Keratinocyte (primary cell): ENCODE results near the gene CX3CR1.

Source experiments
- EZH2 ChIP-seq: IDR thresholded peaks from one replicate; pipeline ENCODE4 v1.6.1; 2012; ENCODE audit warnings: inconsistent platforms, mild to moderate bottlenecking, low read length, moderate library complexity
- TF ChIP-seq, protein P1 (sequence below), 3 experiments: IDR thresholded peaks in 1 of 3; conservative IDR thresholded peaks in 1 of 3; optimal IDR thresholded peaks in 1 of 3; 2 replicates in 2 of 3; 3 replicates in 1 of 3; pipeline versions ENCODE3 to v1.5.1; 2011; ENCODE audit warnings: low read length in 3 of 3, mild to moderate bottlenecking in 3 of 3, moderate library complexity in 2 of 3, control low read depth in 1 of 3, inconsistent platforms in 1 of 3; ENCODE audit not compliant: insufficient read depth in 2 of 3; ENCODE audit errors: extremely low read depth in 1 of 3

DNA sequence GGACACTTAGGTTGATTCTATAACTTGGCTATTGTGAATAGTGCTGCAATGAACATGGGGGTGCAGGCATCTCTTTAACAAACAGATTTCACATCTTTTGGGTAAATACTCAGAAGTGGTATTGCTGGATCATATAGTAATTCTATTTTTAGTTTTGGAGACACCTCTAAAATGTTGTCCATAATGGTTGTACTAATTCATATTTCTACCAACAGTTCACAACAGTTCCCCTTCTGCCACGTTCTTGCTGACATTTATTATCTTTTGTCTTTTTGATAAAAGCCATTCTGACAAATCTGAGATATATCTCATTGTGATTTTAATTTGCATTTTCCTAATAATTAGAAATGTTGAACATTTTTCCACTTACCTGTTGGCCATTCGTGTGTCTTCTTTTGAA is 19.5 kb downstream of the CX3CR1 start:
- TF ChIP-seq, protein P1, sequence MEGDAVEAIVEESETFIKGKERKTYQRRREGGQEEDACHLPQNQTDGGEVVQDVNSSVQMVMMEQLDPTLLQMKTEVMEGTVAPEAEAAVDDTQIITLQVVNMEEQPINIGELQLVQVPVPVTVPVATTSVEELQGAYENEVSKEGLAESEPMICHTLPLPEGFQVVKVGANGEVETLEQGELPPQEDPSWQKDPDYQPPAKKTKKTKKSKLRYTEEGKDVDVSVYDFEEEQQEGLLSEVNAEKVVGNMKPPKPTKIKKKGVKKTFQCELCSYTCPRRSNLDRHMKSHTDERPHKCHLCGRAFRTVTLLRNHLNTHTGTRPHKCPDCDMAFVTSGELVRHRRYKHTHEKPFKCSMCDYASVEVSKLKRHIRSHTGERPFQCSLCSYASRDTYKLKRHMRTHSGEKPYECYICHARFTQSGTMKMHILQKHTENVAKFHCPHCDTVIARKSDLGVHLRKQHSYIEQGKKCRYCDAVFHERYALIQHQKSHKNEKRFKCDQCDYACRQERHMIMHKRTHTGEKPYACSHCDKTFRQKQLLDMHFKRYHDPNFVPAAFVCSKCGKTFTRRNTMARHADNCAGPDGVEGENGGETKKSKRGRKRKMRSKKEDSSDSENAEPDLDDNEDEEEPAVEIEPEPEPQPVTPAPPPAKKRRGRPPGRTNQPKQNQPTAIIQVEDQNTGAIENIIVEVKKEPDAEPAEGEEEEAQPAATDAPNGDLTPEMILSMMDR (optimal IDR thresholded peaks at IDR 0.05 in 1 of 3, IDR thresholded peaks at IDR 0.05 in 1 of 3, conservative IDR thresholded peaks at IDR 0.05 in 1 of 3; ENCODE audit: extremely low read depth in 1 of 3, insufficient read depth in 2 of 3, low read length in 3 of 3): no peak
- no peak for TF ChIP-seq EZH2
